CD4-positive, alpha-beta T cell treated with Interleukin-4 for 4 hours (primary cell): Measurements from ENCODE around the gene ROCK2.
"Not testable (repeated sequence)": the region's sequence is repeated elsewhere in the genome, so short reads cannot be mapped to it uniquely, and the experiment has no call there.

ENCODE experiments used
- DNase-seq: peaks from one replicate; pipeline ENCODE4 v3.0.0-alpha.2; 2020

ROCK2 gene

GRCh38 chr2:11261564-11261963, 82.9 kb downstream of the ROCK2 start:
- not testable (repeated sequence) for DNase-seq

- no peak for DNase-seq
Observed at GRCh38 chr2:11260979-11261378, 83.5 kb downstream of the ROCK2 start.

- DNase-seq: no peak
Observed at GRCh38 chr2:11257964-11258363, 86.5 kb downstream of the ROCK2 start.

GRCh38 chr2:11257078-11257477, 87.4 kb downstream of the ROCK2 start:
- no peak for DNase-seq

- no peak for DNase-seq
Observed at GRCh38 chr2:11256166-11256565, 88.3 kb downstream of the ROCK2 start.

- DNase-seq: no peak
Observed at GRCh38 chr2:11254100-11254536, 90.3 kb downstream of the ROCK2 start.

GRCh38 chr2:11252458-11252857, 92.0 kb downstream of the ROCK2 start:
- DNase-seq: not testable (repeated sequence)

GRCh38 chr2:11250400-11251196, 93.8 kb downstream of the ROCK2 start:
- DNase-seq: no peak

GRCh38 chr2:11245322-11245721, 99.1 kb downstream of the ROCK2 start:
- DNase-seq: no peak

GRCh38 chr2:11244091-11244826, 100.2 kb downstream of the ROCK2 start:
- DNase-seq: no peak

- DNase-seq: no peak
Observed at GRCh38 chr2:11243512-11243911, 100.9 kb downstream of the ROCK2 start.

- DNase-seq: no peak
Observed at GRCh38 chr2:11242542-11243174, 101.8 kb downstream of the ROCK2 start.

GRCh38 chr2:11241412-11242203, 102.8 kb downstream of the ROCK2 start:
- no peak for DNase-seq

- DNase-seq: no peak
Observed at GRCh38 chr2:11239666-11240462, 104.6 kb downstream of the ROCK2 start.

GRCh38 chr2:11239147-11239546, 105.3 kb downstream of the ROCK2 start:
- DNase-seq: no peak

GRCh38 chr2:11237122-11237521, 107.3 kb downstream of the ROCK2 start:
- no peak for DNase-seq

GRCh38 chr2:11236335-11236734, 108.1 kb downstream of the ROCK2 start:
- DNase-seq: no peak

GRCh38 chr2:11235583-11235982, 108.9 kb downstream of the ROCK2 start:
- DNase-seq: no peak

- no peak for DNase-seq
Observed at GRCh38 chr2:11234309-11234708, 110.1 kb downstream of the ROCK2 start.

- not testable (repeated sequence) for DNase-seq
Observed at GRCh38 chr2:11231193-11231592, 113.2 kb downstream of the ROCK2 start.

- DNase-seq: no peak
Observed at GRCh38 chr2:11228692-11229091, 115.7 kb downstream of the ROCK2 start.

- no peak for DNase-seq
Observed at GRCh38 chr2:11227595-11227994, 116.8 kb downstream of the ROCK2 start.
